Stomach (tissue), 4 donors: ENCODE results near the gene PXMP4.

ENCODE experiments used
- CTCF ChIP-seq, 7 experiments: fragments of 450-650 bp in 4 of 7; fragments of 200-600 bp in 3 of 7; sonication (generic) in 3 of 7; IDR thresholded peaks; one replicate each; pipeline ENCODE4 v1.5.1; 2016 to 2019; ENCODE audit warnings: antibody characterized with exemption in 7 of 7, control low read depth in 2 of 7, mild to moderate bottlenecking in 1 of 7
- POLR2A ChIP-seq, 4 donors: fragments of 450-650 bp; IDR thresholded peaks; one replicate each; pipeline ENCODE4 v1.6.1; 2016; ENCODE audit warnings: antibody characterized with exemption in 4 of 4, control low read depth in 2 of 4, mild to moderate bottlenecking in 1 of 4, moderate library complexity in 1 of 4

GRCh38 chr20:33724439-33725094 lies 4.5 kb upstream of the PXMP4 start:
- TF ChIP-seq CTCF (IDR thresholded peaks at IDR 0.05) (no peak), POLR2A (IDR thresholded peaks at IDR 0.05) (no peak)
